Activated naive CD8-positive, alpha-beta T cell (primary cell): ENCODE results near the gene ABCA6.

Experiments used
- H3K27ac Mint-ChIP-seq: one replicate; pipeline ENCODE4 v1.8.0; 2021; ENCODE audit warnings: mixed read lengths
- H3K27me3 Mint-ChIP-seq: one replicate; pipeline ENCODE4 v1.8.0; 2021; ENCODE audit warnings: mixed read lengths
- H3K36me3 Mint-ChIP-seq: one replicate; pipeline ENCODE4 v1.8.0; 2021; ENCODE audit warnings: mixed read lengths
- H3K4me1 Mint-ChIP-seq: one replicate; pipeline ENCODE4 v1.8.0; 2021; ENCODE audit warnings: low read depth, mixed read lengths
- H3K4me3 Mint-ChIP-seq: one replicate; pipeline ENCODE4 v1.8.0; 2021; ENCODE audit warnings: mild to moderate bottlenecking, mixed read lengths
- H3K9me3 Mint-ChIP-seq: one replicate; pipeline ENCODE4 v1.8.0; 2021; ENCODE audit warnings: low read depth, mixed read lengths

ABCA6 gene

GRCh38 chr17:69150333-69150732, 8.6 kb upstream of the ABCA6 start:
- Mint-ChIP-seq H3K4me1 (no peaks in the 10 kb centered on the region), H3K27me3 (no peaks in the 10 kb centered on the region), H3K9me3 (no peaks in the 10 kb centered on the region), H3K27ac (no peak overlapping the region), H3K4me3 (no peak overlapping the region), H3K36me3 (peaks cover 10% of the 10 kb centered on the region)

GRCh38 chr17:69147460-69147859, 5.8 kb upstream of the ABCA6 start:
- no peak overlapping the region for H3K27ac Mint-ChIP-seq
- no peaks in the 10 kb centered on the region for H3K9me3 Mint-ChIP-seq
- H3K27me3 Mint-ChIP-seq, result peaks cover 6% of the 10 kb centered on the region
- H3K4me1 Mint-ChIP-seq, result no peaks in the 10 kb centered on the region
- H3K4me3 Mint-ChIP-seq, result no peak overlapping the region
- H3K36me3 Mint-ChIP-seq, result peaks cover 3% of the 10 kb centered on the region

- H3K36me3 Mint-ChIP-seq, result no peaks in the 10 kb centered on the region
- no peaks in the 10 kb centered on the region for H3K4me1 Mint-ChIP-seq
- peaks cover 6% of the 10 kb centered on the region for H3K27me3 Mint-ChIP-seq
- no peaks in the 10 kb centered on the region for H3K9me3 Mint-ChIP-seq
- no peak overlapping the region for H3K27ac Mint-ChIP-seq
- H3K4me3 Mint-ChIP-seq, result no peak overlapping the region
These were observed 2.9 kb upstream of the ABCA6 start for GRCh38 chr17:69144331-69145255.

- H3K4me3 Mint-ChIP-seq, result no peak overlapping the region
- no peak overlapping the region for H3K27ac Mint-ChIP-seq
- no peaks in the 10 kb centered on the region for H3K9me3 Mint-ChIP-seq
- H3K4me1 Mint-ChIP-seq, result no peaks in the 10 kb centered on the region
- H3K27me3 Mint-ChIP-seq, result peaks cover 6% of the 10 kb centered on the region
- H3K36me3 Mint-ChIP-seq, result no peaks in the 10 kb centered on the region
These were observed 2.1 kb upstream of the ABCA6 start for GRCh38 chr17:69143683-69144231.

- Mint-ChIP-seq H3K27me3 (peaks cover 6% of the 10 kb centered on the region), H3K36me3 (no peaks in the 10 kb centered on the region), H3K4me1 (no peaks in the 10 kb centered on the region), H3K4me3 (no peak overlapping the region), H3K9me3 (no peaks in the 10 kb centered on the region), H3K27ac (no peak overlapping the region)
These were observed 1.5 kb upstream of the ABCA6 start for GRCh38 chr17:69143151-69143550.

GRCh38 chr17:69142175-69142802, 594 bp upstream of the ABCA6 start:
- H3K4me1 Mint-ChIP-seq, result no peaks in the 10 kb centered on the region
- H3K9me3 Mint-ChIP-seq, result no peaks in the 10 kb centered on the region
- no peaks in the 10 kb centered on the region for H3K36me3 Mint-ChIP-seq
- H3K27ac Mint-ChIP-seq, result no peak overlapping the region
- no peak overlapping the region for H3K4me3 Mint-ChIP-seq
- peaks cover 6% of the 10 kb centered on the region for H3K27me3 Mint-ChIP-seq

GRCh38 chr17:69134112-69134511, 7.6 kb downstream of the ABCA6 start:
- Mint-ChIP-seq H3K36me3 (peaks cover 8% of the 10 kb centered on the region), H3K4me1 (no peaks in the 10 kb centered on the region), H3K27me3 (no peaks in the 10 kb centered on the region), H3K4me3 (no peak overlapping the region), H3K9me3 (peaks cover 4% of the 10 kb centered on the region), H3K27ac (no peak overlapping the region)

- no peaks in the 10 kb centered on the region for H3K27me3 Mint-ChIP-seq
- peaks cover 4% of the 10 kb centered on the region for H3K36me3 Mint-ChIP-seq
- H3K4me1 Mint-ChIP-seq, result no peaks in the 10 kb centered on the region
- no peak overlapping the region for H3K27ac Mint-ChIP-seq
- no peak overlapping the region for H3K4me3 Mint-ChIP-seq
- no peaks in the 10 kb centered on the region for H3K9me3 Mint-ChIP-seq
These were observed 10.9 kb downstream of the ABCA6 start for GRCh38 chr17:69130627-69131296.

GRCh38 chr17:69123626-69124025, 18.1 kb downstream of the ABCA6 start:
- Mint-ChIP-seq H3K27ac (no peak overlapping the region), H3K4me3 (no peak overlapping the region), H3K4me1 (no peaks in the 10 kb centered on the region), H3K9me3 (no peaks in the 10 kb centered on the region), H3K36me3 (peaks cover 4% of the 10 kb centered on the region), H3K27me3 (no peaks in the 10 kb centered on the region)

- Mint-ChIP-seq H3K4me3 (no peak overlapping the region), H3K27me3 (no peaks in the 10 kb centered on the region), H3K36me3 (peaks cover 4% of the 10 kb centered on the region), H3K4me1 (no peaks in the 10 kb centered on the region), H3K9me3 (no peaks in the 10 kb centered on the region), H3K27ac (no peak overlapping the region)
These were observed 19.6 kb downstream of the ABCA6 start for GRCh38 chr17:69122065-69122464.

- Mint-ChIP-seq H3K27ac (no peak overlapping the region), H3K27me3 (no peaks in the 10 kb centered on the region), H3K4me3 (no peak overlapping the region), H3K36me3 (peaks cover 4% of the 10 kb centered on the region), H3K9me3 (no peaks in the 10 kb centered on the region), H3K4me1 (no peaks in the 10 kb centered on the region)
These were observed 23.6 kb downstream of the ABCA6 start for GRCh38 chr17:69117855-69118784.

GRCh38 chr17:69111794-69112193, 29.9 kb downstream of the ABCA6 start:
- no peak overlapping the region for H3K27ac Mint-ChIP-seq
- no peaks in the 10 kb centered on the region for H3K36me3 Mint-ChIP-seq
- no peaks in the 10 kb centered on the region for H3K4me1 Mint-ChIP-seq
- H3K4me3 Mint-ChIP-seq, result no peak overlapping the region
- H3K9me3 Mint-ChIP-seq, result no peaks in the 10 kb centered on the region
- H3K27me3 Mint-ChIP-seq, result no peaks in the 10 kb centered on the region

- Mint-ChIP-seq H3K27me3 (no peaks in the 10 kb centered on the region), H3K36me3 (no peaks in the 10 kb centered on the region), H3K4me1 (no peaks in the 10 kb centered on the region), H3K27ac (no peak overlapping the region), H3K9me3 (no peaks in the 10 kb centered on the region), H3K4me3 (no peak overlapping the region)
These were observed 35.6 kb downstream of the ABCA6 start for GRCh38 chr17:69105907-69106730.
